Stimulated activated CD8-positive, alpha-beta memory T cell treated with anti-CD3 and anti-CD28 coated beads, Interleukin-12 subunit alpha, Interleukin-12 subunit beta, amount 100 ng/mL, for 24 hours (primary cell): ENCODE measurements around the gene ABCA6.

ENCODE experiments used
- DNase-seq: peaks from one replicate; pipeline ENCODE4 v3.0.0-alpha.2; 2020; ENCODE audit errors: extremely low read depth

Gene ABCA6

DNA sequence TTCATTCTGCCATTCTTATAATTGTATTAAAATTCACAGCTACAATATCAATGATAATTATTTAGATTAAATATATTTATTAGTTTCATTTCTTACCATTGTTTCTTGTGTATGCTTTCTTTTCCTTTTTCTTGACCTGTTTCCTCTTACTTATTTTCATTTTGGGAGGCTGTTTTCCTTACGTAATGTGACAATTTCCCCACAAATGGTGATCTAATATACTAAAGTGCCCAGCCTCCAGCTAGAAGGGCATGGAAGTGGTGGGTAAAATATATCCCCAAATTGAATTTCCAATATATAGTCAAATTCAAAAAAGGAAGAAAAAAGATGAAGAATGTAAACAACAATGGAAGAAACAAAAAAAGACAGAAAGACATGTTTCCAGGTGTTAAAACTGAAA is 1.5 kb upstream of the ABCA6 start:
- no peak for DNase-seq

DNA sequence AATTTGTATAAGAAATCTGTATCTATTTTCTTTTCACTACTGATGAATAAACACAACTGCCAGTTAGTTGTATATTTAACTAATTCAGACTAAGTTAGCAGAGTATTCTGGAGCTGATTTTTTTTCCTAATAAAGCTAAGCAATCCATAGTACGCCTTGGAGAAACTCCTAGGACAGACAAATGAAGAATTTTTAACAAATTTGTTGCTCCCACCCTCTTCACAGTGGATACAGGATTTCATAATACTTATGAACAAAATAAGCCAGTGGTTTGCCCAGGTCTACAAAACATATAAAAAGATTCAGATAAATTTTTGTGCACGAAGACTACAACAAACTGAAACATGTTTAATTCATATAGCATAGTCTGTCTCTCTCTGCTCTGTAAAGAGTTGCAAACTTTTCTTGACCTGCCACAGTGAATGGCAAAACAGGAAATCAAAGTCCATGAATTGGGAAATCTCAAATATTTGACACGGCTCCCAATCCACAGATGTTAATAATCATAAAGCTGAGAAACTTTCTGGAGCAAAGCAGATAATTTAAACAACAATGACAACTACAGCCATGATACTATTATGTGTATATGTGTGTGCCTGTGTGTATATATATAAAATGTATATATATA is 594 bp upstream of the ABCA6 start:
- DNase-seq = no peak

GRCh38 chr17:69134112-69134511 is 7.6 kb downstream of the ABCA6 start:
- no peak for DNase-seq

GRCh38 chr17:69130627-69131296 is 10.9 kb downstream of the ABCA6 start:
- no peak for DNase-seq

- no peak for DNase-seq
Observed at GRCh38 chr17:69123626-69124025, 18.1 kb downstream of the ABCA6 start.

GRCh38 chr17:69122065-69122464 is 19.6 kb downstream of the ABCA6 start:
- no peak for DNase-seq

- DNase-seq = no peak
Observed at GRCh38 chr17:69117855-69118784, 23.6 kb downstream of the ABCA6 start.

DNA sequence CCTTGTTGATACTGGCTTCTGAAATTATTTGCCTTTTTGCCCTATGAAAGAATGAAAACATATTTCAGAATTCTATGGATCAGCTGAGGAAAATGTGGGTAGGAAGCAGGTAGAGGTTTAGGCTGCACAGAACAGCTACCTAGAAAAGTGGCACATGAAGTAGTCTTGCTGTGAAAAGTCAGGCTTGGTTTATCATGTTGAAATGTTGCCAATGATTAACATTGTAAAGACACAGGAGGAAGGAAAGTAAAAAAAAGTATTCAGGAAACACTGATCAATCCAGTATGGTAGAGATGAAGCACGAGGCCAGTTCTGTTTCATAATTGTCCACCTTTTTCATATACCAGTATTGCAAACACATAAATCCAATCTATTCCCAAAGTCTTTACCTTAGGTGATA is 29.9 kb downstream of the ABCA6 start:
- DNase-seq = no peak

- no peak for DNase-seq
Observed at GRCh38 chr17:69105907-69106730, 35.6 kb downstream of the ABCA6 start.

GRCh38 chr17:69103557-69104233 is 38.0 kb downstream of the ABCA6 start:
- no peak for DNase-seq

DNA sequence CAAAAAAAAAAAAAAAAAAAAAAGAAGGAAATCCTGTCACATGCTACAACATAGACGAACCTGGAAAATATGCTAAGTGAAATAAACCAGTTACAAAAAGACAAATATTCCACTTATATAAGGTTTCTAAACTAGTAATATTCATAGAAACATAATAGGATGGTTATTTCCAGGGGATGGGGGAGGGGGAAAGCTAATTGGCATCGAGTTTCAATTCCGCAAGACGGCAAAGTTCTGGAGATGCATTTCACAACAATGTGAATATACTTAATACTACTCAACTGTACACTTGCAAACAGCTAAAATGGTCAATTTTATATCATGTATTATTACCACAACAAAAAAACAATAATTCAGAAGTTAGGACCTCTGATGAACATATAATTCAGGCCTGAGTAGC is 43.1 kb downstream of the ABCA6 start:
- DNase-seq = no peak

DNA sequence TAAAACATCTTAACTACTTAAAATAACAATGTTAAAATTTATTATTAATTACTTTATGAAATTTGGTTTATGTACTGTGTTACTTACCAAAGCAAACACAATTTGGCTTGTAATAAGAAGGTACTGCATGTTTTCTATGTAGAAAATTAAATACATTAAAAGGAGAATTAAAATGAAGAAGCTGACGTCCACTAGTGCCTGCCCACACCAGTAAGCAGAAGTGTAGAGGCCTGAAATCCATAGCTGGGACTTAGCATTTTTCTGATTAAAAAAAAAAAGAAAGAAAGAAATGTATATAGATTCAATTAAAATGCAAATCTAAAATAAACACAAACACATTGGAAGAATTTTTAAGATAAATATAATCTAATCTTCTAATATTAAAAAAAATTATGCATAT is 45.2 kb downstream of the ABCA6 start:
- DNase-seq = no peak

- DNase-seq = no peak
Observed at GRCh38 chr17:69093995-69094394, 47.7 kb downstream of the ABCA6 start.

DNA sequence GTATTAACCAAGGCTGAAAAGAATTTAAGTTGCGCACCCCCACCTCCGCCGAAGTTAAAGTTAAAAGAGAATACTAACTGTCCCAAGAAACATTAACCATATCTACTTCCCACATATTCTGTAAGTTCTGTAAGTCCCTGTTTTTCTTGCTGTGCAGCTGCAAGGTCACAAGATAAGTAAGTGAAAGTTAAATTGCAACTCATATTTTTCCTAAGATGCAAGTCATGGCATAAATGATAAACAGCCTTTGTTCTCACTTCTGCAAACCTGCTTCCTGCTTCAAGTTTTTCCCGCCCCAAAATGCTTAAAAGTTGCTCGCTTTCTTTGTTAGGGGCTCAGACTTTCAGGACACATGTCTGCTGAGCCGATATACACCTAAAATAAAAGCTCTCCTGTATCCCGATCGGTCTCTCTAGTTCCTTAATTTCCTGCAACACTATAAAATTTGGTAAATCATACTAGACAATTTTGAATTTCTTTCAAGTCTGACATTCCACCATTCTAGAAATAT is 48.4 kb downstream of the ABCA6 start:
- no peak for DNase-seq

DNA sequence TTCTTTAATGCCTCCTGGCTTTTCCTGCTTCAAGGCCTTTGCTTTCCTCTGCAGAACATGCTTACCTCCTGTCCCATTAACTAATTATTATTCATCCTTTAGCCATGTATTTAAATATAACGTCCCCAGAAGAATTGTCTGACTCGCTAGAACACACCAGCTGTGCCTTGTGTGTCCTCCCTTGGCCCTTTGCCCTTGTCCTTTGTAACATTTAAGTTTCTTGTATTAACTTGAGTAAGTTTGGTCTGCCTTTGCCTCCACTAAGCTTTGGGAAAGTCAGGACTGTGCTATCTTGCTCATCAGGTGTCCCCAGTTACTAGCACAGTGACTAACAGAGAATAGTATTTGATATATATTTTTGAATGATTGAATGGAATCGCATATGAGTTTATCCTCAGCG is 51.3 kb downstream of the ABCA6 start:
- DNase-seq = no peak

DNA sequence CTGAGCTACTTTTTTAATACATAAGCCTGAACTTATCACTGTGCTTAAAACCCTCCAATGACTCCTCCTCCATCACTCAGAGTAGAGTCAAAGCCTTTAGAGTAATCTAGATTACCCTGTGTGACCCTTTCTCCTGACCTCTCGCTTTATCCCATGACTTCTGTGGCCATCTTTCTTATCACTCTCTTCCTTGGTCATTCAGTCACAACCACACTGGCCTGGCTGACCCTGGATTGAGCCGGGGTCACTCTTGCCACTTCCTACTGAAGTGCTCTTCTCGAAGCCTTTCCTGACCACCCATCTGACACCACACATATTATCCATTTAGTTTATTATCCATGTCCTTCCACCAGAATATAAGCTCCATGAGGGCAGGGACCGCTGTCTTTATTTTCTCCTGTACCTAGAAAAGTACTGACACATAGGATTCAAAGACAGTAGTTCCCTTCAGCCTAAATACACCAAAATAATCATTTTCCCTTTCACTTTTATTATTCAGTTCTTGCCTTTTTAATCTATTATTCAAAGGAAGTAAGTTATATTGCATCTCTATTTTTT is 53.0 kb downstream of the ABCA6 start:
- no peak for DNase-seq

GRCh38 chr17:69086641-69087040 is 55.1 kb downstream of the ABCA6 start:
- no peak for DNase-seq

- DNase-seq = no peak
Observed at GRCh38 chr17:69084911-69085310, 56.8 kb downstream of the ABCA6 start.

- DNase-seq = no peak
Observed at GRCh38 chr17:69082696-69083095, 59.0 kb downstream of the ABCA6 start.

DNA sequence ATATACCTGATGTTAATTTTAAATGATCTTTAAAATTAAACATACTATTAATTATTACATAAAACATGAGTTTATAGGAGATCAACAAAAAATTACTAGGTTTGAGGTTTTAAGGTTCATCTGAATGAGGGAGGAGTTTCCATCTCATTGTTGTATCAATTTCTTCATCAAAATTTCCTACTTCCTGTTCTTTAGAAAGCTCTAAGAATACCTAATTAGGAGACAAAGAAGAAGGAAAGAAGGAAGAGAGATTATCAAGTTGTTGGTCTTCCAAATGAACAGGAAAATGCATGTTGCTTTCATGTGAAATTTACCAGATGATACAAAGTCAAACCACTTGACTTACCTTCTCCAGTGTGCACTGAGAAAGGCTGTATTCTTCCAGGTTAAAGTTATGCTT is 62.8 kb downstream of the ABCA6 start:
- no peak for DNase-seq

DNA sequence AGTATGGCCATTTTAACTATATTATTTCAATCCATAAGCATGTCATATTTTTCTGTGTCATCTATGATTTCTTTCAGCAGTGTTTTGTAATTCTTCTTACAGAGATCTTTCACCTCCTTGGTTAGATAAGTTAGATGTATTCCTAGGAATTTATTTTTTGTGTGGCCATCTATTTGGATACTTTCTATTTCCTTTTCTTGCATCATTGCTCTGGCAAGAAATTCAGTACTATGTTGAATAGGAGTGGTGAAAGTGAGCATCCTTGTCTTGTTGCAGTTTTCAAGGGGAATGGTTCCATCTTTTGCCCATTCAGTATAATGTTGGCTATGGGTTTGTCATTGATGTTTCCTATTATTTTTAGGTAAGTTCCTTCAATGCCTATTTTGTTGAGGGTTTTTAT is 65.9 kb downstream of the ABCA6 start:
- DNase-seq = no peak
